ENCODE results near the gene AADACL4. TPM values are rescaled to one million over a fixed set of nuclear protein-coding genes. Genes with fewer than 3 reads are reported as not detected.
"Not testable (repeated sequence)": the region's sequence is repeated elsewhere in the genome, so short reads cannot be mapped to it uniquely, and the experiment has no call there.

The AADACL4 gene
- total and polyA plus RNA-seq, 2 donors (not counting 1 experiment from before 2014, with no cell fraction given), result not detected

DNA sequence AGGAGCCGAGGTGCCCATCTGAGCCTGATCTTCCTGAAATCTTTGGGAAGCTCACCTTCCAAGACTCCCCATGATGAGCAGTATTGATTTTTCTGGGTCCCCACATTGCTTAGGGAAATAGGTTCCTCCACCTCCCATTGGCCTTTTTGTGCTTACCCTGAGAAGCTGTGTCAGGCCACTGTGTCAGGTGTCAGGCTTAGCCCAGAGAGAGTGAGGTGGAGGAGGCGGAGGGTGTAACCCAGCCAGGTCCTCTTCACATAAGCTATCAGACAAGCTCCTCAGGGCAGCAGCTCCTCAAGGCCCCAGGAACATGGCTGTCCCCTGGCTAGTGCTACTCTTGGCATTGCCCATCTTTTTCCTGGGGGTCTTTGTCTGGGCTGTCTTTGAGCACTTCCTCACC, 352 bp downstream of the AADACL4 start:
- intact Hi-C loops (cut with micrococcal nuclease), result no loop called here
- Histone ChIP-seq H3K9ac (ENCODE audit: low read length) (no peak overlapping the region), H3K79me2 (ENCODE audit: control insufficient read depth, insufficient read depth, low read length) (no peaks in the 10 kb centered on the region), H3K4me1 (ENCODE audit: control insufficient read depth in 2 of 2, insufficient read depth in 2 of 2, low read length in 2 of 2) (no peaks in the 10 kb centered on the region), H3K9me3 (ENCODE audit: control extremely low read depth in 1 of 3, control insufficient read depth in 2 of 3, insufficient read depth in 1 of 3, low read length in 2 of 3) (peaks cover 5 to 22% (median 15%) of the 10 kb centered on the region in 3 donors), H2AFZ (ENCODE audit: insufficient read depth, low read depth, low read length, poor library complexity, severe bottlenecking) (no peak overlapping the region), H3K27ac (ENCODE audit: low read length in 2 of 2) (no peak overlapping the region), H4K20me1 (ENCODE audit: control insufficient read depth, insufficient read depth, low read length, poor library complexity, severe bottlenecking) (no peaks in the 10 kb centered on the region), H3K4me2 (replicated peaks; ENCODE audit: low read depth, low read length, poor library complexity, severe bottlenecking) (no peak overlapping the region), H3K4me3 (ENCODE audit: control extremely low read depth in 1 of 5, extremely low read depth in 1 of 5, insufficient read depth in 1 of 5, low read depth in 2 of 5, low read length in 4 of 5) (no peak overlapping the region), H3K36me3 (replicated peaks in 1 of 2; ENCODE audit: control extremely low read depth in 1 of 2, control insufficient read depth in 1 of 2, extremely low read depth in 1 of 2, insufficient read depth in 2 of 2, low read length in 1 of 2) (no peaks in the 10 kb centered on the region), H3K27me3 (replicated peaks in 1 of 4; ENCODE audit: control extremely low read depth in 1 of 4, control insufficient read depth in 3 of 4, insufficient read depth in 4 of 4, low read length in 3 of 4) (no peaks in the 10 kb centered on the region)
- DNase-seq (no peak), ATAC-seq (ENCODE audit: low read depth) (no peak)
- TF ChIP-seq EZH2 (IDR thresholded peaks at IDR 0.05; ENCODE audit: borderline replicate concordance, insufficient read depth, low read depth, low read length, poor library complexity, severe bottlenecking) (no peak), CTCF (IDR thresholded peaks at IDR 0.05) (no peak)
- WGBS (ENCODE audit: insufficient coverage), result 100% methylated on average over 1 of the region's 2 CpGs
- Mint-ChIP-seq H3K4me3 (no peak overlapping the region), H3K9me3 (ENCODE audit: insufficient read depth) (peaks cover 4% of the 10 kb centered on the region), H3K27ac (no peak overlapping the region), H3K4me1 (no peaks in the 10 kb centered on the region), H3K27me3 (peaks cover 11% of the 10 kb centered on the region)
- ChIA-PET CTCF (no interaction called here), POLR2A (no interaction called here)

DNA sequence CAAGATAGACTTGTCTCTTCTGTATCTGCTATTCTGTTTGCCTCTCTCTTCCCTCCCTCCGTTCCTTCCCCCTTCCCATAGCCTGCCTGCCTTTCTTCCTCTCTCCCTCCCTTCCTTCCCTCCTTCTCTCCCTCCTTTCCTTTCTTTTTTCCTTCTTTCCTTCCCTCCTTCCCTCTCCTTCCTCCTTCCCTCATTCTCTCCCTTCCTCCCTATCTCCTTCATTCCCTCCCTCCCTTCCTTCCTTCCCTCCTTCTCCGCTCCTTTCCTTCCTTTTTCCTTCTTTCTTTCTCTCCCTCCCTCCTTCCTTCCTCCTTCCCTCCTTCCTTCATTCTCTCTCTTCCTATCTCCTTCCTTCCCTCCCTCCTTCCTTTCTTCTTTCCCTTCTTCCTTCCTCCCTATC, 944 bp downstream of the AADACL4 start:
- Histone ChIP-seq H3K27me3 (replicated peaks in 1 of 4; ENCODE audit: control extremely low read depth in 1 of 4, control insufficient read depth in 3 of 4, insufficient read depth in 4 of 4, low read length in 3 of 4) (no peaks in the 10 kb centered on the region), H3K79me2 (ENCODE audit: control insufficient read depth, insufficient read depth, low read length) (no peaks in the 10 kb centered on the region), H3K4me1 (ENCODE audit: control insufficient read depth in 2 of 2, insufficient read depth in 2 of 2, low read length in 2 of 2) (no peaks in the 10 kb centered on the region), H3K9ac (ENCODE audit: low read length) (no peak overlapping the region), H3K4me2 (replicated peaks; ENCODE audit: low read depth, low read length, poor library complexity, severe bottlenecking) (no peak overlapping the region), H3K9me3 (ENCODE audit: control extremely low read depth in 1 of 3, control insufficient read depth in 2 of 3, insufficient read depth in 1 of 3, low read length in 2 of 3) (peaks cover 5 to 16% (median 11%) of the 10 kb centered on the region in 3 donors), H3K4me3 (ENCODE audit: control extremely low read depth in 1 of 5, extremely low read depth in 1 of 5, insufficient read depth in 1 of 5, low read depth in 2 of 5, low read length in 4 of 5) (no peak overlapping the region), H3K36me3 (replicated peaks in 1 of 2; ENCODE audit: control extremely low read depth in 1 of 2, control insufficient read depth in 1 of 2, extremely low read depth in 1 of 2, insufficient read depth in 2 of 2, low read length in 1 of 2) (no peaks in the 10 kb centered on the region), H2AFZ (ENCODE audit: insufficient read depth, low read depth, low read length, poor library complexity, severe bottlenecking) (no peak overlapping the region), H4K20me1 (ENCODE audit: control insufficient read depth, insufficient read depth, low read length, poor library complexity, severe bottlenecking) (no peaks in the 10 kb centered on the region), H3K27ac (ENCODE audit: low read length in 2 of 2) (no peak overlapping the region)
- ATAC-seq (ENCODE audit: low read depth) (no peak), DNase-seq (no peak)
- Mint-ChIP-seq H3K9me3 (ENCODE audit: insufficient read depth) (peaks cover 4% of the 10 kb centered on the region), H3K27ac (no peak overlapping the region), H3K4me3 (no peak overlapping the region), H3K4me1 (no peaks in the 10 kb centered on the region), H3K27me3 (peaks cover 17% of the 10 kb centered on the region)
- TF ChIP-seq EZH2 (IDR thresholded peaks at IDR 0.05; ENCODE audit: borderline replicate concordance, insufficient read depth, low read depth, low read length, poor library complexity, severe bottlenecking), result no peak
- no peak for TF ChIP-seq CTCF (IDR thresholded peaks at IDR 0.05)
- 86% methylated on average over 2 of the region's 2 CpGs for whole genome bisulfite sequencing (ENCODE audit: insufficient coverage)
- intact Hi-C loops (cut with micrococcal nuclease), result no loop called here
- ChIA-PET POLR2A (no interaction called here), CTCF (no interaction called here)

- H3K27me3 ChIP-seq (replicated peaks in 1 of 4; ENCODE audit: control extremely low read depth in 1 of 4, control insufficient read depth in 3 of 4, insufficient read depth in 4 of 4, low read length in 3 of 4); H3K4me2 ChIP-seq (replicated peaks; ENCODE audit: low read depth, low read length, poor library complexity, severe bottlenecking); H3K4me1 ChIP-seq (ENCODE audit: control insufficient read depth in 2 of 2, insufficient read depth in 2 of 2, low read length in 2 of 2); H3K36me3 ChIP-seq (replicated peaks in 1 of 2; ENCODE audit: control extremely low read depth in 1 of 2, control insufficient read depth in 1 of 2, extremely low read depth in 1 of 2, insufficient read depth in 2 of 2, low read length in 1 of 2); H3K9ac ChIP-seq (ENCODE audit: low read length); H3K4me1 Mint-ChIP-seq; H4K20me1 ChIP-seq (ENCODE audit: control insufficient read depth, insufficient read depth, low read length, poor library complexity, severe bottlenecking); POLR2A ChIA-PET; ATAC-seq (ENCODE audit: low read depth); H3K79me2 ChIP-seq (ENCODE audit: control insufficient read depth, insufficient read depth, low read length); H3K27ac Mint-ChIP-seq; H3K9me3 Mint-ChIP-seq (ENCODE audit: insufficient read depth); DNase-seq; H3K27ac ChIP-seq (ENCODE audit: low read length in 2 of 2); H3K4me3 ChIP-seq (ENCODE audit: control extremely low read depth in 1 of 5, extremely low read depth in 1 of 5, insufficient read depth in 1 of 5, low read depth in 2 of 5, low read length in 4 of 5); intact Hi-C loops (cut with micrococcal nuclease); H2AFZ ChIP-seq (ENCODE audit: insufficient read depth, low read depth, low read length, poor library complexity, severe bottlenecking); H3K4me3 Mint-ChIP-seq: not testable (repeated sequence)
- CTCF ChIA-PET, result interaction anchor here (1.2 kb wide), 1 partner anchor 14 kb away, joined by 3 read pairs; no protein-coding TSS in a partner anchor
- 94% methylated on average over 5 of the region's 9 CpGs for WGBS (ENCODE audit: insufficient coverage)
- peaks cover 2 to 10% (median 7%) of the 10 kb centered on the region in 3 donors for H3K9me3 ChIP-seq (ENCODE audit: control extremely low read depth in 1 of 3, control insufficient read depth in 2 of 3, insufficient read depth in 1 of 3, low read length in 2 of 3)
- peaks cover 22% of the 10 kb centered on the region for H3K27me3 Mint-ChIP-seq
Observed at GRCh38 chr1:12645401-12645800, 1.5 kb downstream of the AADACL4 start.

All from B cell (primary cell).